AG08395 (cell line): Measurements from ENCODE around the gene SLC30A10.
"Not testable (repeated sequence)": the region's sequence is repeated elsewhere in the genome, so short reads cannot be mapped to it uniquely, and the experiment has no call there.

Experiments used
- DNase-seq: peaks from one replicate; pipeline ENCODE4 v3.0.0; 2012; ENCODE audit warnings: mixed read lengths, low spot score

Gene SLC30A10

DNA sequence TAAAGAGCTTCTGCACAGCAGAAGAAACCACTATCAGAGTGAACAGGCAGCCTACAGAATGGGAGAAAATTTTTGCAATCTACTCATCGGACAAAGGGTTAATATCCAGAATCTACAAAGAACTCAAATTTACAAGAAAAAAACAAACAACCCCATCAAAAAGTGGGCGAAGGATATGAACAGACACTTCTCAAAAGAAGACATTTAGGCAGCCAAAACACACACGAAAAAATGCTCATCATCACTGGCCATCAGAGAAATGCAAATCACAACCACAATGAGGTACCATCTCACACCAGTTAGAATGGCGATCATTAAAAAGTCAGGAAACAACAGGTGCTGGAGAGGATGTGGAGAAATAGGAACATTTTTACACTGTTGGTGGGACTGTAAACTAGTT, 36.5 kb downstream of the SLC30A10 start:
- DNase-seq = not testable (repeated sequence)

DNA sequence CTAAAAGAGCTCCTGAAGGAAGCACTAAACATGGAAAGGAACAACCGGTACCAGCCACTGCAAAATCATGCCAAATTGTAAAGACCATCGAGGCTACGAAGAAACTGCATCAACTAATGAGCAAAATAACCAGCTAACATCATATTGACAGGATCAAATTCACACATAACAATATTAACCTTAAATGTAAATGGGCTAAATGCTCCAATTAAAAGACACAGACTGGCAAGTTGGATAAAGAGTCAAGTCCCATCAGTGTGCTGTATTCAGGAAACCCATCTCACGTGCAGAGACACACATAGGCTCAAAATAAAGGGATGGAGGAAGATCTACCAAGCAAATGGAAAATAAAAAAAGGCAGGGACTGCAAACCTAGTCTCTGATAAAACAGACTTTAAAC, 39.7 kb downstream of the SLC30A10 start:
- DNase-seq = not testable (repeated sequence)

DNA sequence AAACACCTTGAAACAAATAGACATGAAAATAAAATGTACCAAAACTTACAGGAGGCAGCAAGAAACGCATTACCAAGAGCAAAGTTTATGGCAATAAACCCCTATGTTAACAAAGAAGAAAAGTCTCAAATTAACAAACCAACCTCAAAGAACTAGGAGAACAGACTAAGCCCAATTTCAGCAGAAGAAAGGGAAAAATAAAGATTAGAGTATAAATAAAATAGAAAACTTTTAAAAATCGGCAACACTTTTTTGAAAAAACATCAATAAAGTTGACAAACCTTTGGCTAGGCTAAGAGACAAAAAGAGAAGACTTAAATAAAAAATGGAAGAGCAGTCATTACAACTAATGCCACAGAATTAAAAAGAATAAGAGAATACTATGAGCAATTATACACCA, 42.7 kb downstream of the SLC30A10 start:
- no peak for DNase-seq

DNA sequence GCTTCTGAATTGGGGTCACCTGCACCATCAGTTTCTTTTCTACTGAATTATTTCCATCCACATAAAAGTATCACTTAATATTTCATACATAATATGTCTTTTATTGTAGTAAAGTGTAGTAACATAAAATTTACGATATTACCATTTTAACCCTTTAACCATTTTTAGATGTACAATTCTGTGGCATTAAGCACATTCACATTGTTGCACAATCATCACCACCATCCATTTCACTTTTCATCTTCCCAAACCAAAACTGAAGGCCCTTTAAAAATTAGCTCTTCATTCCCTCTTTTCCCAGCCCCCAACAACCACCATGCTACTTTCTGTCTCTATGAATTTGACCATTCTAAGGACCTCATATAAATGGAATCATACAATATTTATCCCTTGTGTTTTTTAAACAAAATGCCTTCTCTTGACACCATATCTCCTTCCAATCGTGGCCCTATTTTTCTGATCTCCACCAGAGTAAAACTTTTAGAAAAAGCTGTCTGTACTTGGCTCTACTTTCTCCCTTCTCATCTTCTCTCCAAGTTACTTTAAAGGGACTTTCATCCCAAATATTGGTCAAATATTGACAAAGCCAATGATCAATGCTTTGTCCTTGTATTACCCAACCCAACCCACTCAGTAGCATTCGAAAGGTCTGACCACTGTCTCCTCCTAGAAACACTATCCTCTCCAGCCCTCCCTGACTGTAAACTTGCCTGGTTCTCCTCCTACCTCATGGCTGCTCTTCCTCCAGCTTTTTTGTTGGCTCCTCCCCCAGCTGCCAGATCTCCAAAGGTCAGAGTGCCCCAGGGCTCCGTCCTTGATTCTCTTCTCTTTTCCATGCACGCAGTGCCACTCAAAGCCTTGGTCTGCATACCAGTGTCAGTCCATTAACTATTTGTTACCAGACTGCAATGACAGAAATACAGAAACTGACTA, 44.7 kb downstream of the SLC30A10 start:
- DNase-seq = no peak

DNA sequence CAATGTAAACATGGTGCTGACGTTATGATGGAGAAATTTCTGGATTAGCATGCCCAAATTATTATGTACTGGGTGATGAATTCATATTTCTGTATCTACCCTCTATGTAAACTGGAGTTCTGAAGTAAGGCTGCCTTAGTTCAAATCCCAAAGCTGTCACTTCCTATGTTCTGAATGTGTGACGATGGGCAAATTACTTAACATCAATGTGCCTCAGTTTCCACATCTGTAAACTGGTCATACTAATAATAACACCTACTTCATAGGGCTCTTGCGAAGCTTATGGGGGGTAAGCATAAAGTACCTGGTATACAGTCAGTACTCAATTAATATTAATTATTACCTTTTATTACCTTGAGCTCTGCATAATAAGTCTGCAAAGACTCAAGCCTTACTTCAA, 45.6 kb downstream of the SLC30A10 start:
- no peak for DNase-seq

DNA sequence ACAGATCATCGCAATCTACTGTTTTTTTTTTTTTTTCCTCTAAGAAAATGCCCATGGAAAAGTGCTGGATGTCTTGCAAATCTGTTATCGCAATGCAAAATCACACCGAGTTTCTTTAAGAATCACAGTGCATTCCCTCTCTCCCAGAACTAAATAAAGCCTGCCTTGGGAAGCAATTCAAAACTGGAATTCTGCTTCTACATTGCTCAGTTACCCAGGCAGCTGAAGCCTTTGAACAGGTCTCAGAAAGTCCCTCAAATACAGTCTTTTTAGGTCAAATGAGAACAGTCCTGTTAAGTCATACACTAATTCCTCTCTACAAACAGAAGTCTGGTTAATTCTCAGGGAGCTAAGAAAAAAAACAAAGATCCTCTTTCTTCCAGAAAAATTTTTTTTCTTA, 46.3 kb downstream of the SLC30A10 start:
- DNase-seq = no peak

DNA sequence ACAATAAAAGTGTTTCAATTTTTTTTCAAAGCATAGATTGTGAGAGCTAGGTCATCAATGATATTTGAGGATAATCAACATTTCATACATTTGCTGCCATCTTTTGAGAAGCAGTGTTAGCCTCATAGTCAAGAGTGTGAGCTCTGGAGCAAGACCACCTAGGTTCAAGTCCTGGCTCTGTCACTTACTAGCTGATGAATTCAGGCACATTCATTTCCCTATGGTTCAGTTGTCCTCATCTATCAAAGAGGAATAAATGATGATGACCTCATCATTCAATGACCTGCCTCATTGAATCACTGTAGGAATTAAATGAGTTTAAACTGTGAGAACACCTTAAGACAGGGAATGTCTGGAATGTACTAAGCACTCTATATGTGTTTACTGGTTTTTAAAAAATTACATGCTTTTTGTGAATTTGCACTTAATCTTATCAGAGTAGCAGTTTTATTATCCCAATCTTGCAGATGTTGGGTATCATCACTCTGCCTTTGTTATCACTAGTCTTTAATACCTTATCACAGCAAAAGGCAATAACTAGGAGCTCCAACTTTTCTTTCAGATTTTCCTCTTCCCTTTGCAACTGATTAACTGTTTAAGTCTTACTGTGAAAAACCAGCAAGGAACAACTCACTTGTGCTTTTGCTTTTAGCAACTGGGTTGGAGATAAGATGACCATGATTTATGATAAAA, 47.4 kb downstream of the SLC30A10 start:
- DNase-seq = no peak

DNA sequence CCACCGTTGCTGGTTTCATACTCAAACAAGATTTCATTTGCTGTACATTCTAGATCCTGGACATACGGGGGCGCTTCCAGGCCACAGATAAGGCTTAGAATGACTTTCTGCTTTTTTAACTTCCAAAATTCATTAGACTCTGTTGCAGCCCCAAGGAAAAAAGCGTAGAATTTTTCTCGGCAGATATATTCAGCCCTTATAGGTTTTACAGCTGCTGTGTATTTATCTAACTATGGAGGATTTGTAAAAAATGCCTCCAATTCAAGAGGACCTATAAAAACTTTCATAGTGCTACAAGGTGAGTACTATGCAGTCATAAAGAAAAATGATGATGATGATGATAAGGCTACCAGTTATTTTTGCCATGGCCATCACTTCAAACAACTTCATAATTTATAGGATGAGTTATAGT, 51.6 kb downstream of the SLC30A10 start:
- no peak for DNase-seq

DNA sequence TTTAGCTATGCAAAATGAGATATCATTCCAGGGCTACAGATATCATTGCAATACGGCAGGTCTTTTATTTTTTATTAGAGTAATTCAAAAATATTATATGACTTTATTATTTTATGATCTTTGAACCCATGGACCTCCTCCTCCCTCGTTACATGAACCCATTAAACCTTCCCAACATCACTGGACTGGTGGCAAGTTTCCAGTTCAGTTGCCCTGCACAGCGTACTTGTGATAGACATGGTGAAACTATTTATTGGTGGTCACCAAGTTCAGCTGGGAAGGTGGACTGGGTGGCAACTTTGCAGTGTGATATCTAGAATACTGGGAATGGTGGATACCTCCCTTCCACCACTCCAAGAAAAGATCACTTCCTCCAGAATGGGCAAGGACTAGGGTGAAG, 52.5 kb downstream of the SLC30A10 start:
- no peak for DNase-seq

DNA sequence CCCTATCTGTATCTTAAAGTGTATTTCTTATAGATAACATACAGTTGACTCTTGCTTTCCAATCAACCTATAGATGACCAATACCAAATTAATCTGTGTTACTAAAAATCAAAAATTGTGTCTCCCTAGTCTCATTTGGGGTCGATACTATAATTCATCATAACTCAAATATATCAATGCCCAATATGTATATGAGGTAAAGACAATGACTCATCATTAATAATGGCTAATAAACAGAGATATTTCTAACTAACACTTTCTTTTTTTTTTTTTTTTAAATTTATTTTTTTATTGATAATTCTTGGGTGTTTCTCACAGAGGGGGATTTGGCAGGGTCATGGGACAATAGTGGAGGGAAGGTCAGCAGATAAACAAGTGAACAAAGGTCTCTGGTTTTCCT, 55.8 kb downstream of the SLC30A10 start:
- not testable (repeated sequence) for DNase-seq

DNA sequence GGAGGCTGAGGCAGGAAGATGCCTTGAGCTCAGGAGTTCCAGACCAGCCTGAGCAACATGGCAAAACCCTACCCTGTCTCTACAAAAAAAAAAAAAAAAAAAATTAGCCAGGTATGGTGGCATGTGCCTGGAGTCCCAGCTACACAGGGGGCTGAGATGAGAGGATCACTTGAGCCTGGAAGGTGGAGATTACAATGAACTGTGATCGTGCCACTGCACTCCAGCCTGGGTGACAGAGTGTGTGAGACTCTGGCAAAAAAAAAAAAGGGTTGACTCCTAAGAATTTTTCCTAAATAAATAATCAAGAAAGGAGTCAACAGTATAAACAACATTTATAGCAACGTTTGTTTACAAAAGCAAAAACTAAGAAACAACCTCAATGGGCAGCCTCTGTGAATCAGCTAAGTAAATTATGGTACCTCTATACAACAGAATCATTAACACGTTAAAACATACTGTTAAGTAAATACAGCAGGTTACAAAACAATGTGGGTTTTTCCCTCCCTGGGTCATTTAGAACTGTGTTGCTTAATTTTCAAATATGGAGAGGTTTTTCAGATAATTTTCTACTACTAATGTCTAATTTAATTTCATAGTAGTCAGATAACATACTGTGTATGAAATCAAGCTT, 56.8 kb downstream of the SLC30A10 start:
- no peak for DNase-seq

DNA sequence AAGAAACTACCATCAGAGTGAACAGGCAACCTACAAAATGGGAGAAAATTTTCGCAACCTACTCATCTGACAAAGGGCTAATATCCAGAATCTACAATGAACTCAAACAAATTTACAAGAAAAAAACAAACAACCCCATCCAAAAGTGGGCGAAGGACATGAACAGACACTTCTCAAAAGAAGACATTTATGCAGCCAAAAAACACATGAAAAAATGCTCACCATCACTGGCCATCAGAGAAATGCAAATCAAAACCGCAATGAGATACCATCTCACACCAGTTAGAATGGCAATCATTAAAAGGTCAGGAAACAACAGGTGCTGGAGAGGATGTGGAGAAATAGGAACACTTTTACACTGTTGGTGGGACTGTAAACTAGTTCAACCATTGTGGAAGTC, 59.7 kb downstream of the SLC30A10 start:
- DNase-seq = not testable (repeated sequence)
